ENCODE results near the gene DPP8. TPM values are rescaled to one million over a fixed set of nuclear protein-coding genes. Genes with fewer than 3 reads are reported as not detected.

The DPP8 gene
- total and polyA plus RNA-seq, 10 of the 15 experiments (the other 5 are each of a cell fraction or from before 2014, with no cell fraction given) = 12.0 to 30.6 (median 24.3) TPM

DNA sequence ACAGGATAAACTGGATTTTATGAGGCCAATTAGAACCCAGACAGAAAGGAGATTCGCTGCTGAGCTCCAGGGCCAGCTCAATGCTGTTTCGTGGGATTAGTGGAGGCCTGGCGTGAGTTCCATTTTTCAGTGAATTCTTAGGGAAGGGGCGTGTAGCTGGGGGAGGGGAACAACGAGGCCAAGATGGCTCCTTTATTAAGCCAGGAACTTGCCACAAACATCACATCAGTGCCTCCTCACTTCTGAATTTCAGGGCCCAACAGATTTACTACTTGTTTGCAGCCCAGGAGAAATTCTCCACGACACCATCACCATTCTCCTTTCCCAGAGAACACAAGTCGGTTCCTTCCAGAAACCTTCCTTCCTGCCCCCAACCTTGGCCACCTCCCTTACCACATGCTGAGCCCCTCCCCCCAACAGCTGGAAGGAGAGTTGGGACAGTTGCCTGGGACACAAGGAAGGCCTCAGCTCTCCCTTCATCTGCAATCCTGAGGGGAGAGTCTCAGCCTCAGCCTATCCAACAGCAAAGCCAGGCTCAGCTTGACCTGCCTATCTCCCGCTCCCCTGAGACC is 100.6 kb downstream of the DPP8 start:
- H3K36me3 ChIP-seq (ENCODE audit: control insufficient read depth in 2 of 2, insufficient read depth in 2 of 2, low read length in 1 of 2) = no peaks in the 10 kb centered on the region
- H3K27ac ChIP-seq (ENCODE audit: control insufficient read depth, insufficient read depth) = no peak overlapping the region
- H3K9me3 ChIP-seq (replicated peaks; ENCODE audit: control insufficient read depth, insufficient read depth, low read length) = no peaks in the 10 kb centered on the region
- no peak for DNase-seq (ENCODE audit: low read depth, low spot score)
- no peak for FAIRE-seq
- POLR2A ChIA-PET = interaction anchor here (0.5 to 1.2 kb wide), 5 partner anchors 10 to 972 kb away, joined by 3 to 6 read pairs (median 4); no protein-coding TSS in a partner anchor
- 33% methylated on average over 8 of the region's 8 CpGs for WGBS (ENCODE audit: insufficient coverage, insufficient replicate concordance, low lambda C conversion rate, missing lambda C conversion rate)
- H4K20me1 ChIP-seq (ENCODE audit: control insufficient read depth, insufficient read depth) = no peaks in the 10 kb centered on the region
- intact Hi-C loops (cut with micrococcal nuclease; ENCODE audit: unreplicated experiment) (no loop called here), in situ Hi-C loops (cut with MboI) (no loop called here)
- no peak overlapping the region for H3K4me2 ChIP-seq (ENCODE audit: control insufficient read depth, insufficient read depth)
- peaks cover 0 to 3% of the 10 kb centered on the region in 2 experiments; a peak in 1 of 4 replicates for H3K27me3 ChIP-seq (replicated peaks in 1 of 2; ENCODE audit: control insufficient read depth in 2 of 2, insufficient read depth in 2 of 2, low read length in 1 of 2)
- TF ChIP-seq ASH2L (IDR thresholded peaks at IDR 0.05; ENCODE audit: borderline replicate concordance, low read depth) (no peak), HDGF (IDR thresholded peaks at IDR 0.05) (no peak), NBN (IDR thresholded peaks at IDR 0.05) (no peak), SMAD1 (IDR thresholded peaks at IDR 0.05; ENCODE audit: low read depth, partially characterized antibody) (no peak), EGR1 (IDR thresholded peaks at IDR 0.05; ENCODE audit: borderline replicate concordance in 1 of 2, low read depth in 2 of 2, low read length in 2 of 2) (no peak), PML (IDR thresholded peaks at IDR 0.05; ENCODE audit: low read length) (no peak), ZNF217 (IDR thresholded peaks at IDR 0.05) (no peak), NFYB (IDR thresholded peaks at IDR 0.05; ENCODE audit: insufficient read depth, low read depth, low read length) (no peak), NRF1 (conservative IDR thresholded peaks at IDR 0.05; ENCODE audit: low read depth, low read length) (no peak), LARP7 (IDR thresholded peaks at IDR 0.05) (no peak), BRCA1 (IDR thresholded peaks at IDR 0.05; ENCODE audit: low read depth, low read length) (no peak), IRF4 (IDR thresholded peaks at IDR 0.05; ENCODE audit: low read depth, low read length) (no peak)
- TF ChIP-seq, protein P1, sequence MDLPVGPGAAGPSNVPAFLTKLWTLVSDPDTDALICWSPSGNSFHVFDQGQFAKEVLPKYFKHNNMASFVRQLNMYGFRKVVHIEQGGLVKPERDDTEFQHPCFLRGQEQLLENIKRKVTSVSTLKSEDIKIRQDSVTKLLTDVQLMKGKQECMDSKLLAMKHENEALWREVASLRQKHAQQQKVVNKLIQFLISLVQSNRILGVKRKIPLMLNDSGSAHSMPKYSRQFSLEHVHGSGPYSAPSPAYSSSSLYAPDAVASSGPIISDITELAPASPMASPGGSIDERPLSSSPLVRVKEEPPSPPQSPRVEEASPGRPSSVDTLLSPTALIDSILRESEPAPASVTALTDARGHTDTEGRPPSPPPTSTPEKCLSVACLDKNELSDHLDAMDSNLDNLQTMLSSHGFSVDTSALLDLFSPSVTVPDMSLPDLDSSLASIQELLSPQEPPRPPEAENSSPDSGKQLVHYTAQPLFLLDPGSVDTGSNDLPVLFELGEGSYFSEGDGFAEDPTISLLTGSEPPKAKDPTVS (IDR thresholded peaks at IDR 0.05; ENCODE audit: low read depth, low read length) = no peak
- TF ChIP-seq, protein P2, sequence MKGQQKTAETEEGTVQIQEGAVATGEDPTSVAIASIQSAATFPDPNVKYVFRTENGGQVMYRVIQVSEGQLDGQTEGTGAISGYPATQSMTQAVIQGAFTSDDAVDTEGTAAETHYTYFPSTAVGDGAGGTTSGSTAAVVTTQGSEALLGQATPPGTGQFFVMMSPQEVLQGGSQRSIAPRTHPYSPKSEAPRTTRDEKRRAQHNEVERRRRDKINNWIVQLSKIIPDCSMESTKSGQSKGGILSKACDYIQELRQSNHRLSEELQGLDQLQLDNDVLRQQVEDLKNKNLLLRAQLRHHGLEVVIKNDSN (IDR thresholded peaks at IDR 0.05; ENCODE audit: borderline replicate concordance, extremely low read length, insufficient read depth, low read depth, low read length) = no peak
- TF ChIP-seq, protein P3, sequence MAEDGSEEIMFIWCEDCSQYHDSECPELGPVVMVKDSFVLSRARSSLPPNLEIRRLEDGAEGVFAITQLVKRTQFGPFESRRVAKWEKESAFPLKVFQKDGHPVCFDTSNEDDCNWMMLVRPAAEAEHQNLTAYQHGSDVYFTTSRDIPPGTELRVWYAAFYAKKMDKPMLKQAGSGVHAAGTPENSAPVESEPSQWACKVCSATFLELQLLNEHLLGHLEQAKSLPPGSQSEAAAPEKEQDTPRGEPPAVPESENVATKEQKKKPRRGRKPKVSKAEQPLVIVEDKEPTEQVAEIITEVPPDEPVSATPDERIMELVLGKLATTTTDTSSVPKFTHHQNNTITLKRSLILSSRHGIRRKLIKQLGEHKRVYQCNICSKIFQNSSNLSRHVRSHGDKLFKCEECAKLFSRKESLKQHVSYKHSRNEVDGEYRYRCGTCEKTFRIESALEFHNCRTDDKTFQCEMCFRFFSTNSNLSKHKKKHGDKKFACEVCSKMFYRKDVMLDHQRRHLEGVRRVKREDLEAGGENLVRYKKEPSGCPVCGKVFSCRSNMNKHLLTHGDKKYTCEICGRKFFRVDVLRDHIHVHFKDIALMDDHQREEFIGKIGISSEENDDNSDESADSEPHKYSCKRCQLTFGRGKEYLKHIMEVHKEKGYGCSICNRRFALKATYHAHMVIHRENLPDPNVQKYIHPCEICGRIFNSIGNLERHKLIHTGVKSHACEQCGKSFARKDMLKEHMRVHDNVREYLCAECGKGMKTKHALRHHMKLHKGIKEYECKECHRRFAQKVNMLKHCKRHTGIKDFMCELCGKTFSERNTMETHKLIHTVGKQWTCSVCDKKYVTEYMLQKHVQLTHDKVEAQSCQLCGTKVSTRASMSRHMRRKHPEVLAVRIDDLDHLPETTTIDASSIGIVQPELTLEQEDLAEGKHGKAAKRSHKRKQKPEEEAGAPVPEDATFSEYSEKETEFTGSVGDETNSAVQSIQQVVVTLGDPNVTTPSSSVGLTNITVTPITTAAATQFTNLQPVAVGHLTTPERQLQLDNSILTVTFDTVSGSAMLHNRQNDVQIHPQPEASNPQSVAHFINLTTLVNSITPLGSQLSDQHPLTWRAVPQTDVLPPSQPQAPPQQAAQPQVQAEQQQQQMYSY (CRISPR knock-in tag; IDR thresholded peaks at IDR 0.05) = no peak
- H2AFZ ChIP-seq (ENCODE audit: control insufficient read depth, low read depth, low read length) = no peak overlapping the region
- ATAC-seq = no peak
- H3K9ac ChIP-seq (ENCODE audit: control insufficient read depth, insufficient read depth, low read length) = no peak overlapping the region
- H3K4me3 ChIP-seq = no peak overlapping the region
- BruUV-seq (replicated peaks) = no TSS peak
- RAD21 ChIA-PET (ENCODE audit: unreplicated experiment) = no interaction called here
- peaks cover 4% of the 10 kb centered on the region for H3K4me1 ChIP-seq (ENCODE audit: control insufficient read depth, insufficient read depth, low read length)
- CTCF ChIA-PET = no interaction called here
- SMC1A ChIA-PET (ENCODE audit: uncharacterized antibody, unreplicated experiment) = no interaction called here
- H3K79me2 ChIP-seq (ENCODE audit: control insufficient read depth, insufficient read depth, low read length) = no peaks in the 10 kb centered on the region
